GM23338 (cell line): ENCODE results near the gene FGF11.

ENCODE experiments used
- CTCF ChIP-seq, 2 experiments: fragments of 200-600 bp in 1 of 2; sonication (generic) in 1 of 2; conservative IDR thresholded peaks; 2 replicates each; pipeline versions ENCODE4 v1.5.1 to v1.6.1; 2016 to 2017; ENCODE audit warnings: antibody characterized with exemption in 2 of 2, low read depth in 2 of 2, mild to moderate bottlenecking in 2 of 2, moderate library complexity in 1 of 2
- EZH2 ChIP-seq: fragments of 200-600 bp; sonication (generic); IDR thresholded peaks from one replicate; pipeline ENCODE4 v1.8.0; 2017; ENCODE audit warnings: antibody characterized with exemption, mild to moderate bottlenecking, low read depth; ENCODE audit not compliant: unreplicated experiment
- EZH2phosphoT487 ChIP-seq: fragments of 200-600 bp; sonication (generic); IDR thresholded peaks from one replicate; pipeline ENCODE4 v1.8.1; 2018; ENCODE audit warnings: antibody characterized with exemption; ENCODE audit not compliant: unreplicated experiment
- JUNB ChIP-seq: IDR thresholded peaks from one replicate; pipeline ENCODE4 v1.6.1; 2016; ENCODE audit warnings: antibody characterized with exemption; ENCODE audit not compliant: unreplicated experiment
- POLR2AphosphoS5 ChIP-seq: IDR thresholded peaks from 2 replicates; pipeline ENCODE4 v1.6.1; 2016; ENCODE audit warnings: antibody characterized with exemption, low read depth
- REST ChIP-seq: IDR thresholded peaks from one replicate; pipeline ENCODE4 v1.6.1; 2018; ENCODE audit warnings: antibody characterized with exemption; ENCODE audit not compliant: unreplicated experiment
- ZNF331 ChIP-seq: fragments of 250-450 bp; sonication (Bioruptor Pico); IDR thresholded peaks from 2 replicates; pipeline ENCODE4 v1.5.0; 2020; ENCODE audit warnings: low read depth, mild to moderate bottlenecking, moderate library complexity
- ZNF462 ChIP-seq: fragments of 250-450 bp; sonication (Bioruptor Pico); IDR thresholded peaks from 2 replicates; pipeline ENCODE4 v1.5.0; 2020; ENCODE audit warnings: mild to moderate bottlenecking, moderate library complexity

DNA sequence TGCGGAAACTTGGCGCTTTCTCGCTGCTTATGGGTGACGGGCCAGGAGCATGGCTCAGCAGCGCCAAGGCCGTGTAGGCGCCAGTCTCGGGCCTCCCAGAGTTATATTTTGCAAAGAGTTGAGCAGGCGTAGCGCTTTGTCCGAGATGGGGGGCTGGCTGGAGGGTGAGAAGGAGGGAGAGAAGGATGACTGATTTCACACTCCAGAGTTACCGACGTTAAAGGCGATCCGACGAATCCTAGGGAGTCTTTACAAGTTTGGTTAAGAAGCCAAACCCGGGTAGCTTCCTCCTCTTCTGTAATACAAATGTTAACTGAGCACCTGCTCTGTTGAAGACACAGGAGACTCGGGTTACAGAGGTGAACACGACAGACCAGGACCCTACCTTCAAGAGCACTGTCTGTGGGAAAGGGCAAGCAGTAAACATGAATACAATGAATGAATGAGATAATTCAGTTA, 45.6 kb downstream of the FGF11 start:
- no peak for TF ChIP-seq ZNF331 (CRISPR knock-in tag)
- no peak for TF ChIP-seq POLR2AphosphoS5
- TF ChIP-seq CTCF (conservative IDR thresholded peaks at IDR 0.05; ENCODE audit: low read depth in 2 of 2), result no peak
- no peak for TF ChIP-seq EZH2
- TF ChIP-seq EZH2phosphoT487, result no peak
- no peak for TF ChIP-seq REST
- no peak for TF ChIP-seq JUNB
- TF ChIP-seq ZNF462 (CRISPR knock-in tag), result no peak
